Aorta (tissue), 5 donors: ENCODE data around the gene SLC38A8. TPM values are rescaled to one million over a fixed set of nuclear protein-coding genes. Genes with fewer than 3 reads are reported as not detected.
A peak's percentile ranks its signal among the peaks of the same experiment; 100 is the strongest.

Experiments
- ATAC-seq: fragments of 200-7000 bp; cut with Tn5 transposase; one replicate; pipeline ENCODE4 v1.9.1; 2022; ENCODE audit warnings: moderate library complexity; ENCODE audit not compliant: low FRiP score
- DNase-seq, 2 donors: peaks; one replicate each; pipeline ENCODE4 v3.0.0-alpha.2; 2020
- H3K27ac ChIP-seq, 2 donors: one replicate each; pipeline ENCODE4 v1.5.1; 2013; ENCODE audit warnings: low read length in 2 of 2, mild to moderate bottlenecking in 2 of 2, moderate library complexity in 2 of 2, control low read depth in 1 of 2, inconsistent platforms in 1 of 2, low read depth in 1 of 2
- H3K27me3 ChIP-seq, 2 donors: one replicate each; pipeline ENCODE4 v1.6.1; 2013; ENCODE audit warnings: control low read depth in 1 of 2, low read length in 1 of 2, mild to moderate bottlenecking in 1 of 2, moderate library complexity in 1 of 2; ENCODE audit not compliant: insufficient read depth in 2 of 2, control insufficient read depth in 1 of 2
- H3K36me3 ChIP-seq, 2 donors: one replicate each; pipeline ENCODE4 v1.6.1; 2013; ENCODE audit warnings: control low read depth in 1 of 2, low read length in 1 of 2, mild to moderate bottlenecking in 1 of 2; ENCODE audit not compliant: insufficient read depth in 2 of 2, control insufficient read depth in 1 of 2
- H3K4me1 ChIP-seq, 2 donors: one replicate each; pipeline ENCODE4 v1.6.1; 2013; ENCODE audit warnings: low read length in 2 of 2, control low read depth in 1 of 2, mild to moderate bottlenecking in 1 of 2, moderate library complexity in 1 of 2; ENCODE audit not compliant: insufficient read depth in 2 of 2, control insufficient read depth in 1 of 2
- H3K4me3 ChIP-seq, 2 donors: one replicate each; pipeline ENCODE4 v1.5.1; 2013; ENCODE audit warnings: low read length in 2 of 2, control low read depth in 1 of 2, mild to moderate bottlenecking in 1 of 2
- H3K9me3 ChIP-seq: one replicate; pipeline ENCODE4 v1.6.1; 2013; ENCODE audit warnings: mild to moderate bottlenecking, low read length; ENCODE audit not compliant: control insufficient read depth
- WGBS, 2 donors: extraction: QIAGEN DNeasy Blood & Tissue Kit; methylation state at CpG; one replicate each; pipeline ENCODE4 v1.1.7; 2013; 5-methylcytosine and 5-hydroxymethylcytosine counted together
- intact Hi-C, 2 donors: fragments of 100-400 bp; cut with DNase I; formaldehyde crosslinking; loops; one replicate each; pipeline versions ENCODE4 v1.14.2 to v1.15.0; 2022
- long read RNA-seq, 2 donors: library from polyadenylated mRNA; unstranded; transcript quantifications; one replicate each; pipeline ENCODE4 v2.0.0, GENCODE V29; 2020 to 2021
- polyA plus RNA-seq, 2 donors: library from polyadenylated mRNA; stranded (reverse); fragments of 200-250 nt; gene quantifications; one replicate each; pipeline ENCODE4 v1.2.3, GENCODE V29; 2013
- total RNA-seq, 2 donors: library from RNA; stranded (reverse); fragmentation: NEBNext Ultra II Directional; extraction: Animal tissue kit (Norgen Biotek cat#: 25700); gene quantifications; one replicate each; pipeline ENCODE4 v1.2.1, GENCODE V29; 2021
- donor health status: healthy with polysubstance abuse.
- donor health status: Bipolar disorder and iron deficiency.
- donor health status: DM: no; HTN: no; CAD: no.
- donor health status: DM: no; HTN: no; CAD: no.
- donor health status: DM: yes; HTN: yes; CAD: no.

Gene SLC38A8
- total RNA-seq (not detected), polyA plus RNA-seq (not detected)
- long read RNA-seq, donor 1: 0 reads
- long read RNA-seq, donor 2: 0 reads

- no peak within 1 kb of the TSS for H3K27ac ChIP-seq
- 62 to 64% methylated on average over 9 of the region's 9 CpGs for WGBS, 2 donors
- H3K27me3 ChIP-seq: no peaks in the 10 kb centered on the region
- no peaks in the 10 kb centered on the region for H3K36me3 ChIP-seq
- H3K4me1 ChIP-seq: no peaks in the 10 kb centered on the region
- DNase-seq (peak in 1 of 2 donors; percentile 39), ATAC-seq (no peak)
- intact Hi-C loops: no loop called here
- H3K4me3 ChIP-seq: no peak within 1 kb of the TSS
- no peaks in the 10 kb centered on the region for H3K9me3 ChIP-seq
These were observed at the start of gene SLC38A8 for GRCh38 chr16:84042308-84042878. SLC38A8 (minus strand) TSS chr16:84042795; CDS start chr16:84042157, 638 bp downstream.

GRCh38 chr16:84091460-84091859 lies 48.9 kb upstream of the SLC38A8 start:
- 87 to 88% methylated on average over 10 of the region's 10 CpGs for WGBS, 2 donors
- DNase-seq (no peak), ATAC-seq (no peak)
- intact Hi-C loops: no loop called here
- Histone ChIP-seq H3K4me1 (no peaks in the 10 kb centered on the region), H3K36me3 (peaks cover 6 to 11% of the 10 kb centered on the region in 2 donors), H3K27ac (no peak overlapping the region), H3K4me3 (no peak overlapping the region), H3K9me3 (no peaks in the 10 kb centered on the region), H3K27me3 (no peaks in the 10 kb centered on the region)

- Histone ChIP-seq H3K27me3 (no peaks in the 10 kb centered on the region), H3K36me3 (peaks cover 6 to 16% of the 10 kb centered on the region in 2 donors), H3K4me1 (no peaks in the 10 kb centered on the region), H3K4me3 (no peak overlapping the region), H3K9me3 (no peaks in the 10 kb centered on the region), H3K27ac (no peak overlapping the region)
- ATAC-seq (no peak), DNase-seq (no peak)
- intact Hi-C loops: no loop called here
- WGBS, 2 donors: 90 to 92% methylated on average over 9 of the region's 9 CpGs
These were observed 47.6 kb upstream of the SLC38A8 start for GRCh38 chr16:84090211-84090610.

GRCh38 chr16:84088695-84089395 lies 46.2 kb upstream of the SLC38A8 start:
- Histone ChIP-seq H3K27me3 (no peaks in the 10 kb centered on the region), H3K4me1 (no peaks in the 10 kb centered on the region), H3K36me3 (peaks cover 6 to 16% of the 10 kb centered on the region in 2 donors), H3K9me3 (no peaks in the 10 kb centered on the region), H3K4me3 (no peak overlapping the region), H3K27ac (no peak overlapping the region)
- DNase-seq (no peak), ATAC-seq (no peak)
- WGBS, 2 donors: 79 to 81% methylated on average over 15 of the region's 15 CpGs
- intact Hi-C loops: no loop called here

DNA sequence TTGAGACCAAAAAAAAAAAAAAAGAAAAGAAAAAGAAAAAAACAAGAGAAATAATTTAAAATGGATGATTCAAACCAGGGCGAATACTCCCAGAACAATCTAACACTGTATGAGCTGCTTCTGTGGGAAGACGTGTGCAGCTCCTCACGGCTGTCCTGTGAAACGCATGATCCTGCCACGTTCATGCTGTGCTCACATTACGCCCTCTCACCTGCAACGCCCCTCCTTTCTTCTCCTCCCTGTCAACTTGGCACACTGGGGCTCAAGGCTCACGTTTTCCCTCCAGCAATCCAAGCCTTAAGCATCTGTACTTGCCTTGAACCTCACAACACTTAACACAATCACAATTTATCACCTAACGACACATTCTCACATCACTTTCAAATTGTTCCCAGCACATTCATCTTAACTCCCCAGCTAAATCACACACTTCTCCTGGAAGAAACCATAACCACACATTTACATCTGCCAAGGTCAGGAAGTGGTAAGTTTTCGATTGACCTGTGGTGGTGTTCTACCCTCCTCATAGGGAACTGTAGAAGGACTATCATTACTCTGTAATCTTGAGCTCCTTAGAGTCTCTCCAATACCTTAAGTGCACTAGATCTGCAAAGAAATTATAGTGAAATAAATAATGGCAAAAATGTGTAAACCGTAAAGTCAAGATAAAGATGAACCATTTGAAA lies 45.0 kb upstream of the SLC38A8 start:
- no peak overlapping the region for H3K27ac ChIP-seq
- H3K4me1 ChIP-seq: no peaks in the 10 kb centered on the region
- DNase-seq (no peak), ATAC-seq (no peak)
- H3K27me3 ChIP-seq: no peaks in the 10 kb centered on the region
- peaks cover 6 to 12% of the 10 kb centered on the region in 2 donors for H3K36me3 ChIP-seq
- H3K4me3 ChIP-seq: no peak overlapping the region
- WGBS, 2 donors: 84 to 86% methylated on average over 11 of the region's 11 CpGs
- no peaks in the 10 kb centered on the region for H3K9me3 ChIP-seq
- intact Hi-C loops: no loop called here

DNA sequence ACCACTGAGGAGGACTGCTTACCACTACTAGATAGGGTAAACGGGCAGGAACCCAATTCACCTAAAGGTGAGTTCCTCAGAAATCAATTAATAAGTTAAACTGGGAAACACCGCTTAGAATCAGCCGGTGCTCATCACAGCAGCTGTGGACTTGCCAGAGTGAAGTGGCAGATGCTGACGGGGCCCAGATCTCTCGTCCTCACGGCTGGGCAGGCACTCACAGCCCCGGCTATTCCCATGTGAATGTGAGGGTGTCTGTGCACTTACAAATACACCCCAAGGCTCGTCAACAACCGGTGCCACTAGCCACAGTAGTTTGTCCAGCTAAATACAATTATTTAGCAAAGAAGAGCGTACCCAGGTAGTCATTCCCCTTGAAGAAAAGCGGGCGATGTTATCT lies 44.4 kb upstream of the SLC38A8 start:
- WGBS, 2 donors: 83 to 84% methylated on average over 12 of the region's 12 CpGs
- H3K36me3 ChIP-seq: peaks cover 6 to 12% of the 10 kb centered on the region in 2 donors
- H3K4me3 ChIP-seq: no peak overlapping the region
- H3K27ac ChIP-seq: no peak overlapping the region
- no peak for DNase-seq
- H3K27me3 ChIP-seq: no peaks in the 10 kb centered on the region
- H3K4me1 ChIP-seq: no peaks in the 10 kb centered on the region
- H3K9me3 ChIP-seq: no peaks in the 10 kb centered on the region
- intact Hi-C loops: no loop called here
- no peak for ATAC-seq

- no peak for ATAC-seq
- Histone ChIP-seq H3K27ac (no peak overlapping the region), H3K4me3 (no peak overlapping the region), H3K36me3 (peaks cover 6 to 12% of the 10 kb centered on the region in 2 donors), H3K4me1 (no peaks in the 10 kb centered on the region), H3K27me3 (no peaks in the 10 kb centered on the region), H3K9me3 (no peaks in the 10 kb centered on the region)
- intact Hi-C loops: no loop called here
- DNase-seq: no peak
- WGBS, 2 donors: 63 to 66% methylated on average over 11 of the region's 11 CpGs
These were observed 43.7 kb upstream of the SLC38A8 start for GRCh38 chr16:84086341-84086740.

GRCh38 chr16:84085773-84086172 lies 43.2 kb upstream of the SLC38A8 start:
- WGBS, 2 donors: 42 to 43% methylated on average over 6 of the region's 6 CpGs
- Histone ChIP-seq H3K4me1 (no peaks in the 10 kb centered on the region), H3K9me3 (no peaks in the 10 kb centered on the region), H3K4me3 (no peak overlapping the region), H3K27ac (no peak overlapping the region), H3K27me3 (no peaks in the 10 kb centered on the region), H3K36me3 (peaks cover 6 to 10% of the 10 kb centered on the region in 2 donors)
- intact Hi-C loops: loop anchor here in 1 of 2 donors (2.0 kb wide), 1 partner anchor 101 kb away; the partner anchor contains the start of gene TAF1C
- ATAC-seq (no peak), DNase-seq (no peak)
